Measurements from ENCODE around the gene FSCB. TPM values are rescaled to one million over a fixed set of nuclear protein-coding genes. Genes with fewer than 3 reads are reported as not detected.

The FSCB gene
- total and polyA plus RNA-seq, 2 of the 4 experiments (the other 2 are of a cell fraction) = under 0.01 TPM; not detected in 1

DNA sequence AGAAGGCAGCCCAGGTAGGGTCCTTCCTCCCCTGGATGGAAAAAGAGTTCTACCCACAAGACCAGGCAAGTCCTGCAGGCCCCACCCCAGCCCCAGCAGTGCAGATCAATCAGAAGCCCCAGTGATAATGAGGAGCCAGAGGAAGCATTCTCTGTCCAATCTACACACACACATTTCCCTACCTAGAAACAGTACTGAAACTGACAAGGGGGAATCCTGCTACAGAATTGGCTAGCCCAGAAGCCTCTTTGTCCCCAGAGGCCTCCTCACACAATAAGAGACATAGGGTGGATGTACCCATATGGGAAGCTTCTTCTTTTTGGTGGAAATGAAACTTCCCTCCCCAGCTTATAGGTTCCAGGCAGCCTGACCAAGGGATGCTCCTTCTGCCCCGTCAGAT, 9.9 kb downstream of the FSCB start:
- no peak overlapping the region for H4K5ac ChIP-seq (ENCODE audit: low read depth, low read length)
- no peak overlapping the region for H3K4me3 ChIP-seq (ENCODE audit: insufficient read depth, low read depth, low read length)
- WGBS, 2 experiments (ENCODE audit: extremely low coverage in 2 of 2, insufficient read length in 1 of 2) = no CpG with 5 or more reads among the region's 1 CpG
- H3K4me1 ChIP-seq (ENCODE audit: control insufficient read depth, insufficient read depth, low read length) = no peaks in the 10 kb centered on the region
- H3K18ac ChIP-seq (ENCODE audit: low read depth, low read length) = no peak overlapping the region
- no peak overlapping the region for H3K9ac ChIP-seq (ENCODE audit: low read depth, low read length)
- no peak for ATAC-seq (ENCODE audit: low read depth)
- no peak overlapping the region for H2BK20ac ChIP-seq (ENCODE audit: low read depth, low read length)
- no peaks in the 10 kb centered on the region for H3K9me1 ChIP-seq (ENCODE audit: insufficient read depth, low read length)
- H3K36me3 ChIP-seq (ENCODE audit: control insufficient read depth, insufficient read depth, low read length) = no peaks in the 10 kb centered on the region
- no peak overlapping the region for H2BK120ac ChIP-seq (ENCODE audit: low read depth, low read length)
- no TSS peak for BruUV-seq (replicated peaks)
- H3K23ac ChIP-seq (ENCODE audit: low read depth, low read length) = no peak overlapping the region
- H2AK9ac ChIP-seq (replicated peaks; ENCODE audit: low read depth, low read length, poor library complexity) = no peak overlapping the region
- POLR2A ChIA-PET (ENCODE audit: unreplicated experiment) = no interaction called here
- dilution Hi-C loops (cut with HindIII; ENCODE audit: low sequenced_read_pairs, unreplicated experiment) (no loop called here), intact Hi-C loops (cut with micrococcal nuclease) (no loop called here), in situ Hi-C loops (cut with MboI; ENCODE audit: low sequenced_read_pairs) (no loop called here)
- no peak overlapping the region for H3K56ac ChIP-seq (ENCODE audit: extremely low read depth, insufficient read depth, low read length)
- H3K27ac ChIP-seq (ENCODE audit: insufficient read depth, low read length) = no peak overlapping the region
- H4K8ac ChIP-seq (ENCODE audit: low read depth in 2 of 2, low read length in 2 of 2) = no peak overlapping the region
- H3K14ac ChIP-seq (replicated peaks; ENCODE audit: low read depth, low read length) = no peak overlapping the region
- no peak overlapping the region for H3K4me2 ChIP-seq (ENCODE audit: low read depth, low read length)
- no peak overlapping the region for H2AK5ac ChIP-seq (ENCODE audit: low read depth, low read length)
- no peaks in the 10 kb centered on the region for H3K27me3 ChIP-seq (ENCODE audit: control insufficient read depth, insufficient read depth, low read length)
- H3K79me1 ChIP-seq (ENCODE audit: low read depth in 1 of 2, low read length in 2 of 2) = no peaks in the 10 kb centered on the region
- no peak for DNase-seq
- peaks cover 2% of the 10 kb centered on the region; the same call in 1 of the 2 replicates for H3K9me3 ChIP-seq (ENCODE audit: control insufficient read depth, insufficient read depth, low read length)
- no peaks in the 10 kb centered on the region for H4K20me1 ChIP-seq (ENCODE audit: insufficient read depth, low read length)
- H3K4ac ChIP-seq (ENCODE audit: low read depth, low read length) = no peak overlapping the region
- no peak overlapping the region for H2AFZ ChIP-seq (replicated peaks; ENCODE audit: low read length, poor library complexity)
- TF ChIP-seq RFX5 (IDR thresholded peaks at IDR 0.05; ENCODE audit: low read depth, low read length) = no peak
- no peak for TF ChIP-seq FOS (IDR thresholded peaks at IDR 0.05; ENCODE audit: low read depth, low read length)
- TF ChIP-seq SMC3 (IDR thresholded peaks at IDR 0.05; ENCODE audit: low read depth, low read length) = no peak
- TF ChIP-seq MAZ (IDR thresholded peaks at IDR 0.05; ENCODE audit: borderline replicate concordance, low read depth, low read length) = no peak
- no peak for TF ChIP-seq RCOR1 (IDR thresholded peaks at IDR 0.05; ENCODE audit: insufficient replicate concordance, low read length)
- TF ChIP-seq, protein P1, sequence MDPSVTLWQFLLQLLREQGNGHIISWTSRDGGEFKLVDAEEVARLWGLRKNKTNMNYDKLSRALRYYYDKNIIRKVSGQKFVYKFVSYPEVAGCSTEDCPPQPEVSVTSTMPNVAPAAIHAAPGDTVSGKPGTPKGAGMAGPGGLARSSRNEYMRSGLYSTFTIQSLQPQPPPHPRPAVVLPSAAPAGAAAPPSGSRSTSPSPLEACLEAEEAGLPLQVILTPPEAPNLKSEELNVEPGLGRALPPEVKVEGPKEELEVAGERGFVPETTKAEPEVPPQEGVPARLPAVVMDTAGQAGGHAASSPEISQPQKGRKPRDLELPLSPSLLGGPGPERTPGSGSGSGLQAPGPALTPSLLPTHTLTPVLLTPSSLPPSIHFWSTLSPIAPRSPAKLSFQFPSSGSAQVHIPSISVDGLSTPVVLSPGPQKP (IDR thresholded peaks at IDR 0.05; ENCODE audit: borderline replicate concordance, low read depth, low read length) = no peak
- TF ChIP-seq NFE2L2 (IDR thresholded peaks at IDR 0.05; ENCODE audit: low read depth, low read length) = no peak
- no peak for TF ChIP-seq POLR2A (IDR thresholded peaks at IDR 0.05; ENCODE audit: low read depth, low read length)
- TF ChIP-seq RAD21 (IDR thresholded peaks at IDR 0.05; ENCODE audit: low read length) = no peak
- no peak for TF ChIP-seq BHLHE40 (IDR thresholded peaks at IDR 0.05; ENCODE audit: low read depth, low read length)
- no peak for TF ChIP-seq CHD1 (IDR thresholded peaks at IDR 0.05; ENCODE audit: low read depth, low read length)
- TF ChIP-seq, protein P2, sequence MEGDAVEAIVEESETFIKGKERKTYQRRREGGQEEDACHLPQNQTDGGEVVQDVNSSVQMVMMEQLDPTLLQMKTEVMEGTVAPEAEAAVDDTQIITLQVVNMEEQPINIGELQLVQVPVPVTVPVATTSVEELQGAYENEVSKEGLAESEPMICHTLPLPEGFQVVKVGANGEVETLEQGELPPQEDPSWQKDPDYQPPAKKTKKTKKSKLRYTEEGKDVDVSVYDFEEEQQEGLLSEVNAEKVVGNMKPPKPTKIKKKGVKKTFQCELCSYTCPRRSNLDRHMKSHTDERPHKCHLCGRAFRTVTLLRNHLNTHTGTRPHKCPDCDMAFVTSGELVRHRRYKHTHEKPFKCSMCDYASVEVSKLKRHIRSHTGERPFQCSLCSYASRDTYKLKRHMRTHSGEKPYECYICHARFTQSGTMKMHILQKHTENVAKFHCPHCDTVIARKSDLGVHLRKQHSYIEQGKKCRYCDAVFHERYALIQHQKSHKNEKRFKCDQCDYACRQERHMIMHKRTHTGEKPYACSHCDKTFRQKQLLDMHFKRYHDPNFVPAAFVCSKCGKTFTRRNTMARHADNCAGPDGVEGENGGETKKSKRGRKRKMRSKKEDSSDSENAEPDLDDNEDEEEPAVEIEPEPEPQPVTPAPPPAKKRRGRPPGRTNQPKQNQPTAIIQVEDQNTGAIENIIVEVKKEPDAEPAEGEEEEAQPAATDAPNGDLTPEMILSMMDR (conservative IDR thresholded peaks at IDR 0.05; ENCODE audit: low read depth, low read length) = no peak
- no peak for TF ChIP-seq MAFK (IDR thresholded peaks at IDR 0.05; ENCODE audit: low read depth, low read length)
- CTCF ChIA-PET = no interaction called here
- no peak overlapping the region for H4K91ac ChIP-seq (ENCODE audit: insufficient read depth, low read depth, low read length)
- no peak overlapping the region for H2BK15ac ChIP-seq (ENCODE audit: low read depth, low read length)
- no peak overlapping the region for H2BK5ac ChIP-seq (ENCODE audit: low read depth, low read length, poor library complexity, severe bottlenecking)

All from IMR-90 (cell line).